ENCODE data around the gene DNAJC8. TPM values are rescaled to one million over a fixed set of nuclear protein-coding genes. Genes with fewer than 3 reads are reported as not detected.

The DNAJC8 gene
- total RNA-seq, 2 experiments from 2014 or later: 99.0 to 102 TPM

- Mint-ChIP-seq H3K9me3 (no peaks in the 10 kb centered on the region), H3K4me1 (ENCODE audit: low read depth) (peaks cover 7% of the 10 kb centered on the region), H3K27me3 (peaks cover 25% of the 10 kb centered on the region), H3K36me3 (no peaks in the 10 kb centered on the region), H3K4me3 (no peak overlapping the region), H3K27ac (no peak overlapping the region)
- ChIA-PET POLR2A (no interaction called here), CTCF (no interaction called here)
- intact Hi-C loops (cut with micrococcal nuclease): no loop called here
- no peak for DNase-seq
Measured at GRCh38 chr1:28178690-28179485, 53.9 kb downstream of the DNAJC8 start.

- ChIA-PET POLR2A (no interaction called here), CTCF (interaction anchor here (0.6 kb wide), 1 partner anchor 426 kb away, joined by 3 read pairs; no protein-coding TSS in a partner anchor)
- no peak within 1 kb of the TSS for H3K27ac Mint-ChIP-seq
- no peaks in the 10 kb centered on the region for H3K36me3 Mint-ChIP-seq
- peaks cover 22% of the 10 kb centered on the region for H3K4me1 Mint-ChIP-seq (ENCODE audit: low read depth)
- no peak for DNase-seq
- H3K27me3 Mint-ChIP-seq: peaks cover 34% of the 10 kb centered on the region
- H3K4me3 Mint-ChIP-seq: no peak within 1 kb of the TSS
- no peaks in the 10 kb centered on the region for H3K9me3 Mint-ChIP-seq
- intact Hi-C loops (cut with micrococcal nuclease): no loop called here
Measured at GRCh38 chr1:28176492-28177470, 56.0 kb downstream of the DNAJC8 start, which contains the start of gene PTAFR. PTAFR (minus strand) TSS chr1:28176690; CDS start chr1:28151021, 25,669 bp downstream.

GRCh38 chr1:28175955-28176485, 56.8 kb downstream of the DNAJC8 start:
- no peak overlapping the region for H3K27ac Mint-ChIP-seq
- POLR2A ChIA-PET: no interaction called here
- no peaks in the 10 kb centered on the region for H3K9me3 Mint-ChIP-seq
- CTCF ChIA-PET: interaction anchor here (0.6 kb wide), 1 partner anchor 426 kb away, joined by 3 read pairs; no protein-coding TSS in a partner anchor
- intact Hi-C loops (cut with micrococcal nuclease): no loop called here
- peaks cover 24% of the 10 kb centered on the region for H3K4me1 Mint-ChIP-seq (ENCODE audit: low read depth)
- no peak overlapping the region for H3K4me3 Mint-ChIP-seq
- H3K27me3 Mint-ChIP-seq: peaks cover 35% of the 10 kb centered on the region
- DNase-seq: no peak
- H3K36me3 Mint-ChIP-seq: no peaks in the 10 kb centered on the region

DNA sequence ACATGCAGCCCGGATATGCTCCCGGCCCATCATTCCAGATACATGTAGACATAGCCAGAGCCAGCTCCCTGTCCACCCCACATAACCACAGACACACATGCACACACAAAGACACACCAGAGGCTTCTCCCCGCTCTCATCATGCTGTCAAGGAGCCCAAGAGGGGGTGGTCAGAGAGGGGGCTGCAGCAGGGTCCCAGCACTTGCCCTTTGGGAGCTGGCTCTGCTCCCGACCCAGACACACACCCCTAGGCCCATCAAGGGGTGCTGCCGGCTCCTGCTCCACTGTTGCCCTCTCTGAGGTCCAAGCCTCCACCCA, 58.9 kb downstream of the DNAJC8 start:
- POLR2A ChIA-PET: no interaction called here
- CTCF ChIA-PET: no interaction called here
- no peak overlapping the region for H3K4me3 Mint-ChIP-seq
- peaks cover 32% of the 10 kb centered on the region for H3K27me3 Mint-ChIP-seq
- DNase-seq: no peak
- peaks cover 32% of the 10 kb centered on the region for H3K4me1 Mint-ChIP-seq (ENCODE audit: low read depth)
- intact Hi-C loops (cut with micrococcal nuclease): no loop called here
- H3K27ac Mint-ChIP-seq: no peak overlapping the region
- no peaks in the 10 kb centered on the region for H3K9me3 Mint-ChIP-seq
- no peaks in the 10 kb centered on the region for H3K36me3 Mint-ChIP-seq

DNA sequence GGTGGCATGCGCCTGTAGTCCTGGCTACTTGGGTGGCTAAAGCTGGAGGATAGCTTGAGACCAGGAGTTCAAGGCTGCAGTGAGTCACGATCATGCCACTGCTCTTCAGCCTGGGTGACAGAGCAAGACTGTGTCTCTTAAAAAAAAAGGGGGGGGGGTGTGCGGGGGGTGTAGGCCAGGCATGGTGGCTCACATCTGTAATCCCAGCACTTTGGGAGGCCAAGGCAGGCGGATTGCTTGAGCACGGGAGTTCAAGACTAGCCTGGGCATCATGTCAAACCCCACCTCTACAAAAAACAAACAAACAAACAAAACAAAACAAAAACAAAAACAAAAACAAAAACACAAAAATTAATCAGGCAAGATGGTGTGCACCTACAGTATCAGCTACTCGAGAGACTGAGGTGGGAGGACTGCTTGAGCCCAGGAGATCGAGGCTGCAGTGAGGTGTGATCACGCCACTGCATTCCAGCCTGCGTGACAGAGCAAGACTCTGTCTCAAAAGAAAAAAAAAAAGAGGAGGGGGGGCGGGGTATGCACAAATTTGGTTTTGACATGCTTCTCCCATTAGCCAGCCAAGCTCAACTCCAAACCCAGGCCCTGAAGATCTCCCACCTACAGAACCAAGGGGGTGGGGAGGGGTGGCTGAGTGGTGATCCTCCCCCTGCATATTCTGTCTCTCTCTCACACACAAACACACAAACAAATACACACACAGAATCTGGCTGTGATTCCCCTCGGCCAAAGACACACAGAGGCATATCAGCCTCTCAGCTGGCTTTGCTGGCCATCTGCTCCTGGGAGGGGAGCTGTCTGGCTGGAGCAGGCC, 59.5 kb downstream of the DNAJC8 start:
- Mint-ChIP-seq H3K9me3 (no peaks in the 10 kb centered on the region), H3K36me3 (no peaks in the 10 kb centered on the region), H3K27ac (no peak overlapping the region), H3K4me3 (no peak overlapping the region), H3K4me1 (ENCODE audit: low read depth) (peaks cover 38% of the 10 kb centered on the region), H3K27me3 (peaks cover 29% of the 10 kb centered on the region)
- ChIA-PET POLR2A (interaction anchor here (0.7 to 1.1 kb wide), 3 partner anchors 26 to 287 kb away, joined by 3 to 6 read pairs (median 4); no protein-coding TSS in a partner anchor), CTCF (interaction anchor here (1.6 kb wide), 1 partner anchor 82 kb away, joined by 3 read pairs; no protein-coding TSS in a partner anchor)
- no peak for DNase-seq
- intact Hi-C loops (cut with micrococcal nuclease): no loop called here

DNA sequence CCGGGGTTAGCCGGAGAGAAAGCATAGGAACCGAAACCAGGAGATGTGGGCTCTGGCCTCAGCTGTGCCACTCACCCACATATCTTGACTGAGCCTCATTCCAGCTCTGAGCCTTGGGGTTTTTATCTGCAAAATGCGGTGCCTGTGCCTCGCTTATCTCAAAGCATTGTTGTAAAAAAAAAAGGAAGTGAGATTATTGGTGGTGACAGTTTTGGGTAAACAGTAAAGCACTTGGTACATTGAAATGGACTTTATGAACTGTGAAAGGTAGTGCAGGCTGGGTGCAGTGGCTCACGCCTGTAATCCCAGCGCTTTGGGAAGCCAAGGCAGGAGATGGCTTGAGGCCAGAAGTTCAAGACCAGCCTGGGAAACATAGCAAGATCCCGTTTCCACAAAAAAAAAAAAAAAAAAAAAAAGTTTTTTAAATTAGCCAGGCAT, 60.1 kb downstream of the DNAJC8 start:
- CTCF ChIA-PET: interaction anchor here (1.6 kb wide), 1 partner anchor 82 kb away, joined by 3 read pairs; no protein-coding TSS in a partner anchor
- Mint-ChIP-seq H3K36me3 (no peaks in the 10 kb centered on the region), H3K27me3 (peaks cover 29% of the 10 kb centered on the region)

GRCh38 chr1:28171246-28171645, 61.6 kb downstream of the DNAJC8 start:
- H3K27me3 Mint-ChIP-seq: peaks cover 27% of the 10 kb centered on the region
- no peak overlapping the region for H3K27ac Mint-ChIP-seq
- no peak for DNase-seq
- peaks cover 41% of the 10 kb centered on the region for H3K4me1 Mint-ChIP-seq (ENCODE audit: low read depth)
- H3K4me3 Mint-ChIP-seq: no peak overlapping the region
- intact Hi-C loops (cut with micrococcal nuclease): no loop called here
- POLR2A ChIA-PET: no interaction called here
- CTCF ChIA-PET: no interaction called here
- H3K36me3 Mint-ChIP-seq: no peaks in the 10 kb centered on the region
- no peaks in the 10 kb centered on the region for H3K9me3 Mint-ChIP-seq

More for the DNA sequence above, 60.1 kb downstream of the DNAJC8 start:
- peaks cover 41% of the 10 kb centered on the region for H3K4me1 Mint-ChIP-seq (ENCODE audit: low read depth)
- no peak overlapping the region for H3K27ac Mint-ChIP-seq
- intact Hi-C loops (cut with micrococcal nuclease): no loop called here
- no peak overlapping the region for H3K4me3 Mint-ChIP-seq
- H3K9me3 Mint-ChIP-seq: no peaks in the 10 kb centered on the region
- POLR2A ChIA-PET: interaction anchor here (0.7 to 1.1 kb wide), 3 partner anchors 27 to 286 kb away, joined by 3 to 6 read pairs (median 4); no protein-coding TSS in a partner anchor
- DNase-seq: peak; percentile 58

GRCh38 chr1:28170001-28170596, 62.7 kb downstream of the DNAJC8 start:
- Mint-ChIP-seq H3K9me3 (peaks cover 3% of the 10 kb centered on the region), H3K4me3 (no peak overlapping the region), H3K27ac (no peak overlapping the region), H3K27me3 (peaks cover 26% of the 10 kb centered on the region), H3K4me1 (ENCODE audit: low read depth) (peaks cover 41% of the 10 kb centered on the region), H3K36me3 (peaks cover 2% of the 10 kb centered on the region)
- CTCF ChIA-PET: interaction anchor here (0.9 to 3.3 kb wide), 3 partner anchors 29 to 78 kb away, joined by 4 to 13 read pairs (median 5); no protein-coding TSS in a partner anchor
- intact Hi-C loops (cut with micrococcal nuclease): no loop called here
- no peak for DNase-seq
- POLR2A ChIA-PET: interaction anchor here (0.8 to 2.4 kb wide), 4 partner anchors 13 to 82 kb away, joined by 3 to 12 read pairs (median 6); partner anchors contain the start of gene EYA3

DNA sequence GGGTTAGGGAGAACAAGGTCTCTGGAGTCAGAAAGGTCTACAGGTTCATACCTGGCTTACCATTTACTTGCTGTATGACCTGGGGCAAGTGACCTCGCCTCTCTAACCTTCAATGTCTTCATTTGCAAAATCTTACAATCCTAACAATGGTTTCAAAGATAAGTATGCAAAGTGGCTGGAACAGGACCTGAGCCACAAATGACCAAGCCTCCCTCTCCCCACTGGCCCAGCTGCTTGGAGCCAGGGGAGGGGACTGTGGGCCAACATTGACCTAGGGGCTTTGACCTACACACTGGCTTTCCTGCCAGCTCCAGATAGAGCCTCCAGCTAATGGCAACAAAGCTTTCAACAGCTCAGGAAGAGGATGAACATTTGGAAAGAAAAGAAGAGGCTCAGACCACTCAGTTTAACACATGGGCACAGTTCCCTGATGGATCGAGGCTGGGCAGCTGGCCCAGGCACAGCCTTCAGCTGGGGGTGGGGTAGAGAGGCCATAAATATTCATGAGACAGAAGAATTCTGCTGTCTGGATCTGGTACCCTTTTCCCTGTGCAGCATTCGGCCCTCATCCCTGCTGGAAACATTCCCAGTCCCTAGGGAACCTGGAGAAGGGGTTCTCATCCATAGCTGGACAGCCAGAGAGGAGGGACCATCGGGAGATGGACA, 69.2 kb downstream of the DNAJC8 start:
- CTCF ChIA-PET: interaction anchor here (0.7 to 1.5 kb wide), 2 partner anchors 27 to 45 kb away, joined by 3 to 5 read pairs; no protein-coding TSS in a partner anchor
- no peak for DNase-seq
- Mint-ChIP-seq H3K36me3 (peaks cover 2% of the 10 kb centered on the region), H3K27me3 (peaks cover 17% of the 10 kb centered on the region), H3K27ac (no peak overlapping the region), H3K9me3 (peaks cover 3% of the 10 kb centered on the region), H3K4me1 (ENCODE audit: low read depth) (peaks cover 6% of the 10 kb centered on the region), H3K4me3 (no peak overlapping the region)
- POLR2A ChIA-PET: interaction anchor here (2.0 kb wide), 1 partner anchor 19 kb away, joined by 5 read pairs; no protein-coding TSS in a partner anchor
- intact Hi-C loops (cut with micrococcal nuclease): no loop called here

DNA sequence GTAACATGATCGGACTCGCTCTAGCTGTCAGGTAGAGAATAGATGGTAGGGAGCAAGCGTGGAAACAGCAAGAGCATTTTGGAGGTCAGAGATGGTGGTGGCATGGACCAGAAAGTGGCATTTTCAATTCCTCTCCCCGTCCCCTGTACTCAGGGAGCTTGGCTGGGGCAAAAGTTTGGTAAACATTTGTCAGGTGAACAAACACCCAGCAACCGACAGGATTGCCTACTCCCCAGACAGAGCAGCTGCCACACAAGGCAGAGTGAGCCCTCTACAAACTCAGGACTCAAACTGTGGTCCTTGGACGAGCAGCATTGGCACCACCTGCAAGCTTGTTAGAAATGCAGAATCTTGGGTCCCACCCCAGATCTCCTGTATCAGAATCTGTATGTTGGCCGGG, 70.7 kb downstream of the DNAJC8 start:
- ChIA-PET CTCF (interaction anchor here (1.1 kb wide), 1 partner anchor 47 kb away, joined by 4 read pairs; no protein-coding TSS in a partner anchor), POLR2A (no interaction called here)
- H3K27ac Mint-ChIP-seq: no peak overlapping the region

More for the DNA sequence above, 70.7 kb downstream of the DNAJC8 start:
- Mint-ChIP-seq H3K36me3 (peaks cover 2% of the 10 kb centered on the region), H3K27me3 (peaks cover 17% of the 10 kb centered on the region), H3K4me3 (no peak overlapping the region), H3K4me1 (ENCODE audit: low read depth) (no peaks in the 10 kb centered on the region), H3K9me3 (peaks cover 3% of the 10 kb centered on the region)
- DNase-seq: no peak
- intact Hi-C loops (cut with micrococcal nuclease): no loop called here

All from activated CD4-positive, alpha-beta memory T cell treated with anti-CD3 and anti-CD28 coated beads for 36 hours (primary cell).